ENCODE results near the gene MNAT1. TPM values are rescaled to one million over a fixed set of nuclear protein-coding genes. Genes with fewer than 3 reads are reported as not detected.

The MNAT1 gene
- total and polyA plus RNA-seq, 9 of the 15 experiments (the other 6 are each of a cell fraction or from before 2014, with no cell fraction given), result 37.8 to 83.3 (median 60.4) TPM

GRCh38 chr14:60904381-60904780 lies 169.8 kb downstream of the MNAT1 start:
- DNase-seq (ENCODE audit: extremely low read depth in 1 of 4, low spot score in 3 of 4), result no peak
- Histone ChIP-seq H3K79me2 (ENCODE audit: control insufficient read depth, insufficient read depth, low read length) (no peaks in the 10 kb centered on the region), H3K36me3 (ENCODE audit: control insufficient read depth, insufficient read depth, low read length) (no peaks in the 10 kb centered on the region), H3K9me3 (replicated peaks; ENCODE audit: control insufficient read depth, insufficient read depth, low read depth, low read length) (no peaks in the 10 kb centered on the region), H3K27ac (ENCODE audit: extremely low read depth, low read depth, low read length) (no peak overlapping the region), H3K9ac (ENCODE audit: insufficient read depth in 1 of 2, low read depth in 2 of 2, low read length in 2 of 2) (no peak overlapping the region), H3K9me1 (ENCODE audit: control insufficient read depth, insufficient read depth, low read length) (no peaks in the 10 kb centered on the region), H3K4me3 (no peak overlapping the region), H4K20me1 (replicated peaks; ENCODE audit: control insufficient read depth, insufficient read depth, low read length) (no peaks in the 10 kb centered on the region), H2AFZ (ENCODE audit: low read depth, low read length) (no peak overlapping the region), H3K4me1 (replicated peaks in 1 of 2; ENCODE audit: control insufficient read depth in 2 of 2, insufficient read depth in 2 of 2, low read length in 2 of 2) (no peaks in the 10 kb centered on the region), H3K27me3 (ENCODE audit: control insufficient read depth in 2 of 2, insufficient read depth in 2 of 2, low read length in 2 of 2) (no peaks in the 10 kb centered on the region), H3K4me2 (ENCODE audit: insufficient read depth, low read length) (no peak overlapping the region)
- ChIA-PET CTCF (ENCODE audit: low intra/inter-chr PET ratio) (no interaction called here), POLR2A (no interaction called here)
- in situ Hi-C loops (cut with MboI), result no loop called here
- no TSS peak for BruUV-seq (replicated peaks)
- intact Hi-C loops (cut with micrococcal nuclease), result no loop called here
- TF ChIP-seq ESRRA (IDR thresholded peaks at IDR 0.05; ENCODE audit: borderline replicate concordance, low read depth), result no peak
- TF ChIP-seq HMG20A (CRISPR knock-in tag; conservative IDR thresholded peaks at IDR 0.05), result no peak
- no peak for ATAC-seq
- no peak for FAIRE-seq

- no peak overlapping the region for H3K4me2 ChIP-seq (ENCODE audit: insufficient read depth, low read length)
- CTCF ChIA-PET (ENCODE audit: low intra/inter-chr PET ratio), result no interaction called here
- FAIRE-seq, result no peak
Observed at GRCh38 chr14:60905923-60906322, 171.4 kb downstream of the MNAT1 start.

More at GRCh38 chr14:60905923-60906322, 171.4 kb downstream of the MNAT1 start:
- Histone ChIP-seq H2AFZ (ENCODE audit: low read depth, low read length) (no peak overlapping the region), H4K20me1 (replicated peaks; ENCODE audit: control insufficient read depth, insufficient read depth, low read length) (no peaks in the 10 kb centered on the region), H3K27ac (ENCODE audit: extremely low read depth, low read depth, low read length) (no peak overlapping the region), H3K79me2 (ENCODE audit: control insufficient read depth, insufficient read depth, low read length) (no peaks in the 10 kb centered on the region), H3K9me1 (ENCODE audit: control insufficient read depth, insufficient read depth, low read length) (no peaks in the 10 kb centered on the region), H3K4me1 (replicated peaks in 1 of 2; ENCODE audit: control insufficient read depth in 2 of 2, insufficient read depth in 2 of 2, low read length in 2 of 2) (no peaks in the 10 kb centered on the region), H3K27me3 (ENCODE audit: control insufficient read depth in 2 of 2, insufficient read depth in 2 of 2, low read length in 2 of 2) (no peaks in the 10 kb centered on the region), H3K9ac (ENCODE audit: insufficient read depth in 1 of 2, low read depth in 2 of 2, low read length in 2 of 2) (no peak overlapping the region), H3K36me3 (ENCODE audit: control insufficient read depth, insufficient read depth, low read length) (no peaks in the 10 kb centered on the region), H3K4me3 (no peak overlapping the region), H3K9me3 (replicated peaks; ENCODE audit: control insufficient read depth, insufficient read depth, low read depth, low read length) (no peaks in the 10 kb centered on the region)
- intact Hi-C loops (cut with micrococcal nuclease), result no loop called here
- TF ChIP-seq PML (IDR thresholded peaks at IDR 0.05; ENCODE audit: low read length), result no peak
- no peak for TF ChIP-seq HMG20A (CRISPR knock-in tag; conservative IDR thresholded peaks at IDR 0.05)
- no peak for TF ChIP-seq CGGBP1 (CRISPR knock-in tag; IDR thresholded peaks at IDR 0.05)
- TF ChIP-seq SPI1 (IDR thresholded peaks at IDR 0.05; ENCODE audit: borderline replicate concordance, low read depth, low read length), result no peak
- TF ChIP-seq ETS2 (tag; IDR thresholded peaks at IDR 0.05; ENCODE audit: borderline replicate concordance, poor library complexity, severe bottlenecking), result no peak
- POLR2A ChIA-PET, result no interaction called here
- no TSS peak for BruUV-seq (replicated peaks)
- in situ Hi-C loops (cut with MboI), result no loop called here
- DNase-seq (ENCODE audit: extremely low read depth in 1 of 4, low spot score in 3 of 4) (no peak), ATAC-seq (no peak)

All from K562 (cell line).